Neuronal stem cell (in vitro differentiated cells): ENCODE measurements around the gene C1orf35.

Experiments used
- DNase-seq: peaks from one replicate; pipeline ENCODE4 v3.0.0-alpha.2; 2013; ENCODE audit warnings: low spot score
- H2AFZ ChIP-seq: one replicate; pipeline ENCODE4 v1.6.1; 2013; ENCODE audit warnings: mild to moderate bottlenecking, low read length, inconsistent platforms
- H2AK5ac ChIP-seq: 2 replicates; pipeline ENCODE4 v1.6.1; 2013; ENCODE audit warnings: low read depth, mild to moderate bottlenecking, inconsistent platforms, low read length, moderate library complexity, mixed read lengths
- H2BK120ac ChIP-seq: 2 replicates; pipeline ENCODE4 v1.6.1; 2013; ENCODE audit warnings: low read depth, mild to moderate bottlenecking, inconsistent platforms, low read length, moderate library complexity, mixed read lengths
- H2BK12ac ChIP-seq: one replicate; pipeline ENCODE4 v1.6.1; 2013; ENCODE audit warnings: low read length, inconsistent platforms
- H2BK15ac ChIP-seq: 2 replicates; pipeline ENCODE4 v1.6.1; 2013; ENCODE audit warnings: mild to moderate bottlenecking, low read length, inconsistent platforms, mixed read lengths
- H2BK5ac ChIP-seq: one replicate; pipeline ENCODE4 v1.6.1; 2013; ENCODE audit warnings: inconsistent platforms, mild to moderate bottlenecking, low read length, moderate library complexity
- H3K14ac ChIP-seq: one replicate; pipeline ENCODE4 v1.6.1; 2013; ENCODE audit warnings: low read length, inconsistent platforms
- H3K18ac ChIP-seq: 2 replicates; pipeline ENCODE4 v1.6.1; 2013; ENCODE audit warnings: low read length, inconsistent platforms
- H3K23ac ChIP-seq: 2 replicates; pipeline ENCODE4 v1.6.1; 2013; ENCODE audit warnings: low read depth, mild to moderate bottlenecking, mixed read lengths, low read length, inconsistent platforms; ENCODE audit not compliant: poor library complexity
- H3K27ac ChIP-seq: replicated peaks from 3 replicates; pipeline ENCODE4 v1.5.1; 2013; ENCODE audit warnings: low read length, inconsistent platforms
- H3K27me3 ChIP-seq, 3 experiments: 2 replicates each; pipeline ENCODE4 v1.6.1; 2013; ENCODE audit warnings: low read length in 3 of 3, mild to moderate bottlenecking in 2 of 3, inconsistent platforms in 1 of 3, low read depth in 1 of 3, mixed read lengths in 1 of 3, moderate library complexity in 1 of 3; ENCODE audit not compliant: control insufficient read depth in 3 of 3, insufficient read depth in 3 of 3
- H3K36me3 ChIP-seq, 2 donors: replicated peaks in 1 of 2; 2 replicates each; pipeline ENCODE4 v1.6.1; 2013; ENCODE audit warnings: low read length in 2 of 2; ENCODE audit not compliant: control insufficient read depth in 2 of 2, insufficient read depth in 2 of 2
- H3K4ac ChIP-seq: 2 replicates; pipeline ENCODE4 v1.6.1; 2013; ENCODE audit warnings: inconsistent platforms, mild to moderate bottlenecking, low read length, moderate library complexity
- H3K4me1 ChIP-seq, 2 donors: 1 replicate in 1 of 2; 2 replicates in 1 of 2; pipeline ENCODE4 v1.6.1; 2013; ENCODE audit warnings: low read length in 2 of 2, low read depth in 1 of 2; ENCODE audit not compliant: control insufficient read depth in 2 of 2, insufficient read depth in 1 of 2
- H3K4me2 ChIP-seq: one replicate; pipeline ENCODE4 v1.6.1; 2013; ENCODE audit warnings: mild to moderate bottlenecking, low read length, inconsistent platforms; ENCODE audit not compliant: insufficient read depth, poor library complexity, severe bottlenecking
- H3K4me3 ChIP-seq, 2 donors: 2 replicates each; pipeline ENCODE4 v1.5.1; 2013; ENCODE audit warnings: low read length in 2 of 2, mild to moderate bottlenecking in 2 of 2, inconsistent platforms in 1 of 2, moderate library complexity in 1 of 2
- H3K79me1 ChIP-seq: one replicate; pipeline ENCODE4 v1.6.1; 2013; ENCODE audit warnings: low read depth, mild to moderate bottlenecking, inconsistent platforms, low read length, moderate library complexity
- H3K9ac ChIP-seq: one replicate; pipeline ENCODE4 v1.6.1; 2013; ENCODE audit warnings: mild to moderate bottlenecking, low read depth, low read length, inconsistent platforms; ENCODE audit not compliant: poor library complexity
- H3K9me3 ChIP-seq, 2 donors: replicated peaks in 1 of 2; 2 replicates each; pipeline versions ENCODE3 to v1.6.1; 2013; ENCODE audit warnings: low read length in 2 of 2, mild to moderate bottlenecking in 2 of 2, inconsistent platforms in 1 of 2, low read depth in 1 of 2, mixed read lengths in 1 of 2, moderate library complexity in 1 of 2; ENCODE audit not compliant: control insufficient read depth in 2 of 2, insufficient read depth in 1 of 2
- H4K8ac ChIP-seq: one replicate; pipeline ENCODE4 v1.6.1; 2013; ENCODE audit warnings: low read depth, mild to moderate bottlenecking, inconsistent platforms, low read length, moderate library complexity
- H4K91ac ChIP-seq: one replicate; pipeline ENCODE4 v1.6.1; 2013; ENCODE audit warnings: low read length, low read depth, mild to moderate bottlenecking, inconsistent platforms; ENCODE audit not compliant: poor library complexity
- WGBS, 2 donors: extraction: QIAGEN DNeasy Blood & Tissue Kit; methylation state at CpG; one replicate each; pipeline ENCODE4 v1.1.7; 2013; ENCODE audit warnings: missing lambda C conversion rate in 2 of 2, mixed read lengths in 1 of 2; ENCODE audit not compliant: insufficient read length in 2 of 2, insufficient replicate concordance in 1 of 2; ENCODE audit errors: extremely low coverage in 2 of 2; 5-methylcytosine and 5-hydroxymethylcytosine counted together

C1orf35 gene

GRCh38 chr1:228068359-228068758 is 34.8 kb downstream of the C1orf35 start:
- H2AFZ ChIP-seq = no peak overlapping the region
- H3K4ac ChIP-seq = no peak overlapping the region
- no peak overlapping the region for H3K4me3 ChIP-seq
- H3K4me1 ChIP-seq = peaks cover 0 to 2% of the 10 kb centered on the region in 2 donors
- H4K8ac ChIP-seq = no peak overlapping the region
- no peak overlapping the region for H3K27ac ChIP-seq
- no peak overlapping the region for H3K18ac ChIP-seq
- no peak overlapping the region for H2BK12ac ChIP-seq
- H2BK15ac ChIP-seq = no peak overlapping the region
- no peak overlapping the region for H2BK120ac ChIP-seq
- H3K23ac ChIP-seq = no peak overlapping the region
- whole genome bisulfite sequencing, 2 donors = 100% methylated on average over 5 of the region's 7 CpGs; no CpG with 5 or more reads in 1 of the 2 donors
- H3K27me3 ChIP-seq = peaks cover 3 to 75% (median 58%) of the 10 kb centered on the region in 3 experiments
- no peak overlapping the region for H2AK5ac ChIP-seq
- H3K79me1 ChIP-seq = peaks cover 3% of the 10 kb centered on the region
- no peaks in the 10 kb centered on the region for H3K36me3 ChIP-seq
- H4K91ac ChIP-seq = no peak overlapping the region
- H3K4me2 ChIP-seq = no peak overlapping the region
- DNase-seq = no peak
- H3K14ac ChIP-seq = no peak overlapping the region
- peaks cover 0 to 5% of the 10 kb centered on the region in 2 donors for H3K9me3 ChIP-seq
- no peak overlapping the region for H2BK5ac ChIP-seq
- H3K9ac ChIP-seq = no peak overlapping the region

- DNase-seq = no peak
- peaks cover 3 to 82% (median 54%) of the 10 kb centered on the region in 3 experiments for H3K27me3 ChIP-seq
- WGBS, 2 donors = no CpG with 5 or more reads among the region's 10 CpGs
Observed at GRCh38 chr1:228066891-228067654, 36.1 kb downstream of the C1orf35 start.

GRCh38 chr1:228066416-228066815 is 36.7 kb downstream of the C1orf35 start:
- Histone ChIP-seq H3K36me3 (no peaks in the 10 kb centered on the region), H2BK12ac (no peak overlapping the region), H3K9ac (no peak overlapping the region), H2AK5ac (peak overlapping the region; percentile 84), H3K14ac (no peak overlapping the region), H3K9me3 (peaks cover 0 to 3% of the 10 kb centered on the region in 2 donors), H3K18ac (no peak overlapping the region), H3K27ac (no peak overlapping the region), H3K79me1 (no peaks in the 10 kb centered on the region), H3K4me1 (no peaks in the 10 kb centered on the region), H2BK15ac (no peak overlapping the region), H2AFZ (no peak overlapping the region), H3K4me2 (no peak overlapping the region), H2BK120ac (no peak overlapping the region), H3K4ac (no peak overlapping the region), H2BK5ac (no peak overlapping the region), H3K27me3 (peaks cover 3 to 84% (median 52%) of the 10 kb centered on the region in 3 experiments), H4K91ac (no peak overlapping the region), H3K23ac (no peak overlapping the region), H3K4me3 (no peak overlapping the region), H4K8ac (no peak overlapping the region)
- WGBS, 2 donors = no CpG with 5 or more reads among the region's 4 CpGs
- no peak for DNase-seq

More at GRCh38 chr1:228066891-228067654, 36.1 kb downstream of the C1orf35 start:
- Histone ChIP-seq H4K8ac (no peak overlapping the region), H2BK12ac (no peak overlapping the region), H2BK5ac (no peak overlapping the region), H3K9ac (no peak overlapping the region), H3K79me1 (peaks cover 3% of the 10 kb centered on the region), H3K36me3 (no peaks in the 10 kb centered on the region), H3K18ac (peak overlapping the region; percentile 71), H3K9me3 (peaks cover 0 to 3% of the 10 kb centered on the region in 2 donors), H3K4me2 (no peak overlapping the region), H3K23ac (peak overlapping the region; percentile 80), H4K91ac (no peak overlapping the region), H2AK5ac (no peak overlapping the region), H3K4me3 (no peak overlapping the region), H2BK15ac (no peak overlapping the region), H2BK120ac (no peak overlapping the region), H3K27ac (no peak overlapping the region), H3K14ac (no peak overlapping the region), H3K4ac (no peak overlapping the region), H3K4me1 (no peaks in the 10 kb centered on the region), H2AFZ (no peak overlapping the region)

GRCh38 chr1:228065543-228066347 is 37.4 kb downstream of the C1orf35 start:
- H3K27me3 ChIP-seq = peaks cover 3 to 85% (median 52%) of the 10 kb centered on the region in 3 experiments
- H2BK12ac ChIP-seq = no peak overlapping the region
- no peak for DNase-seq
- peak overlapping the region; percentile 17 for H3K18ac ChIP-seq
- no peak overlapping the region for H4K91ac ChIP-seq
- no peaks in the 10 kb centered on the region for H3K79me1 ChIP-seq
- H2BK120ac ChIP-seq = no peak overlapping the region
- H3K14ac ChIP-seq = no peak overlapping the region
- H3K4ac ChIP-seq = no peak overlapping the region
- H2BK5ac ChIP-seq = peak overlapping the region; percentile 24
- H2AFZ ChIP-seq = no peak overlapping the region
- peak overlapping the region; percentile 84 for H2AK5ac ChIP-seq
- H3K9me3 ChIP-seq = peaks cover 0 to 1% of the 10 kb centered on the region in 2 donors
- no peak overlapping the region for H3K23ac ChIP-seq
- H3K9ac ChIP-seq = no peak overlapping the region
- H3K4me3 ChIP-seq = no peak overlapping the region
- no peak overlapping the region for H3K4me2 ChIP-seq
- no peaks in the 10 kb centered on the region for H3K4me1 ChIP-seq
- H3K36me3 ChIP-seq = no peaks in the 10 kb centered on the region
- no peak overlapping the region for H2BK15ac ChIP-seq
- no CpG with 5 or more reads among the region's 15 CpGs for WGBS, 2 donors
- no peak overlapping the region for H4K8ac ChIP-seq
- H3K27ac ChIP-seq = no peak overlapping the region
